GM13977 (cell line): Measurements from ENCODE around the gene GRAMD2B.

Experiments
- DNase-seq: peaks from one replicate; pipeline ENCODE4 v3.0.0; 2012; ENCODE audit warnings: low spot score
- CTCF ChIP-seq: IDR thresholded peaks from 2 replicates; pipeline ENCODE4 v1.5.1; 2012; ENCODE audit warnings: mild to moderate bottlenecking, control low read depth; ENCODE audit not compliant: insufficient read depth; ENCODE audit errors: extremely low read depth, missing control alignments
- in situ Hi-C: fragments of 300-500 bp; cut with MboI; formaldehyde crosslinking; loops from one replicate; pipeline ENCODE4 v1.12.0; 2022; ENCODE audit warnings: low sequenced_read_pairs, low pct_unique_long_range_greater_than_20kb, mixed read lengths, inconsistent platforms; ENCODE audit not compliant: unreplicated experiment

Gene GRAMD2B

DNA sequence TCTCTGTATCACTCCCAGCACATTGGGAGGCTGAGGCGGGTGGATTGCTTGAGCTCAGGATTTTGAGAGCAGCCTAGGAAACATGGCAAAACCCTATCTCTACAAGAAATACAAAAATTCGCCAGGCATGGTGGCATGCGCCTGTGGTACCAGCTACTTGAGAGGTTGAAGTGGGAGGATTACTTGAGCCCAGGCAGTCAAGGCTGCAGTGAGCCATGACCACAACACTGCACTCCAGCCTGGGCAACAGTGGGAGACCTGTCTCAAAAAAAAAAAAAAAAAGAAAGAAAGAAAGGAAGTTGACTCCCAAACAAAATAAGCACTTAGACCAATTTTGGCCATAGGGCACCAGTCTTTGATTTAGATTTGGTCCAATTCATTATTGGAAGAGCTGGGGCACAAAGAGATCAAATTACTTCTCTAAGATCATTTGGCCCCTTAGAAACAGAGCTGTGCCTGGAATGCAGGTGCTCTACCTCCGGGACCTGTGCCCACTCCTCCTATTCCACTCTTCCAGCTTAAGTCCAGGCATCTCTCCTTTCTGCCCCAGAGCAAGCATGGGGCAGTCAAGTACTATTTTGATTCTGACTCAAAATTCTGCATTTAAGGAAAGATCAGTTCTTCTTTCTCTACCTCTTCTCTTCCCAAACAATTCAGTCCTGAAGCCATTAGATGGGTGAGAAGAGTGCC is 112.8 kb downstream of the GRAMD2B start:
- DNase-seq: no peak
- in situ Hi-C loops: loop anchor here (5.0 kb wide), 1 partner anchor 179 kb away; no protein-coding TSS in a partner anchor
- TF ChIP-seq CTCF: no peak

DNA sequence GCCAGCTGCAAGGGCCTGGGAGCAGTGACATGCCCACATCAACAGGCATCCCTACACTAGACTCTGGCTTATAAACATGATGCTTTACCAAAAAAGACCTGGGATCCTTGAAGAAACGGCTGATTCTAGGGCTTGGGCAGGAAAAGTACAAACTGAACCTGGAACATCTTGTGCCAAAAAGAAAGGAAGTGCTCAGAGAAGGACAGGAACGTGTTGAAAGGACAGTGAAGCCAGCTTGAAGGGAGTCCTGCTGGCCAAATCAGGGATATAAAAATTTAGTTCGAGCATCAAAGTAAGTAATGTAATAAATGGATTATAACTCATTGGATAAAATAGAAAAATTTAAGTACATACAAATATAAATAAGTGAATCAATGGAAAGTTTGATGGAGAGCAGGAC is 113.7 kb downstream of the GRAMD2B start:
- in situ Hi-C loops: loop anchor here (5.0 kb wide), 1 partner anchor 180 kb away; no protein-coding TSS in a partner anchor
- DNase-seq: no peak
- TF ChIP-seq CTCF: no peak

- in situ Hi-C loops: loop anchor here (5.0 kb wide), 1 partner anchor 181 kb away; no protein-coding TSS in a partner anchor
- no peak for DNase-seq
- TF ChIP-seq CTCF: no peak
Observed at GRCh38 chr5:126538579-126538978, 115.4 kb downstream of the GRAMD2B start.

DNA sequence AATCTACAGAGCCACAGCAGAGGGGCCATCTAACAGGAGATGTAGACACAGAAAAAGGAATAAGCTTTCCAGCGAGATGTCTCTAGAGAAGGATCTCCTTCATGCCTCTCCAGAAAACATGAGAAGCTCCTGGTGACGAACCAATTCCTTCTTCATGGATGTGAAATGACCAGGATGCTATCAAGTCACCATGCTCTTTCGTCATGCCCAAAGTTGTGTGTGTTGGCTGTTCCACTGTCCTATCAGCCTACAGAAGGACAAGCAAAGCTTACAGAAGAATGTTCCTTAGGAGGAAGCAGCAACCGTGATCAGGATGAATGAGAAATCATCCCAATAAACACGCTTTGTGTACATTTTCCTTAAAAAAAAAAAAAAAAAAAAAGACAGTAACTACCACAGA is 117.4 kb downstream of the GRAMD2B start:
- DNase-seq: no peak
- TF ChIP-seq CTCF: no peak
- in situ Hi-C loops: no loop called here

GRCh38 chr5:126542441-126542840 is 119.2 kb downstream of the GRAMD2B start:
- DNase-seq: no peak
- in situ Hi-C loops: no loop called here
- no peak for TF ChIP-seq CTCF

DNA sequence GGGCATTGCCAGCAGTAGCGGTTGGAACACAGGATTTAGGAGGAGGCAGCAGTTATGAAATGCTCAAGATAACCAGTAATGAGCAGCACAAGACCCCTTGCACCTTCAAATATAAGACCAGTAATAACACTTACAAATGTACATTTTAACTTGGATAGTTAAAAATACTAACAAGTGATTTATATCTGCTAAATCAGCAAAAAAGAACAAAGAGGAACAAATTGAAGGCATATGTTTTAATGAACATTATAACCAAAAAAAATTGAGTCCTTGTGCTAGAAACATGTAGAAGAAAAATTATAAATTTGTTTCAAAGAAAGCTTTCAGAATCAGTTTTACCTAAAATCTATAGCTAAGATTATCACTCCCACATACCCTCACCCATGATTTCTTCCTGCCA is 119.8 kb downstream of the GRAMD2B start:
- TF ChIP-seq CTCF: no peak
- no peak for DNase-seq
- in situ Hi-C loops: no loop called here

- no peak for TF ChIP-seq CTCF
- DNase-seq: no peak
- in situ Hi-C loops: no loop called here
Observed at GRCh38 chr5:126543660-126544059, 120.5 kb downstream of the GRAMD2B start.
